A549 (cell line): ENCODE data around the gene MBP. TPM values are rescaled to one million over a fixed set of nuclear protein-coding genes. Genes with fewer than 3 reads are reported as not detected.

ENCODE experiments used
- ATAC-seq, 2 experiments: fragments of 200-7000 bp in 1 of 2; fragments of >200 bp in 1 of 2; cut with Nextera tagmentation in 1 of 2; cut with Tn5 transposase in 1 of 2; 3 replicates each; pipeline versions ENCODE4 v1.8.0 to v1.9.1; 2018 to 2020; ENCODE audit warnings: mild to moderate bottlenecking in 1 of 2, moderate library complexity in 1 of 2
- CTCF ChIA-PET: fragments of 300-600 bp; sonication (Branson Sonifier 250); formaldehyde crosslinking; extraction: SDS; loops from one replicate; lab custom pipeline; 2021; ENCODE audit warnings: antibody characterized with exemption, inconsistent platforms; lab: Yijun Ruan, JAX
- POLR2A ChIA-PET: fragments of 350-600 bp; formaldehyde crosslinking; extraction: SDS; loops from one replicate; lab custom pipeline; 2021; ENCODE audit warnings: antibody characterized with exemption, inconsistent platforms; lab: Yijun Ruan, JAX
- DNase-seq, 2 experiments: peaks; one replicate each; pipeline versions ENCODE4 v3.0.0 to v3.0.0-alpha.2; 2011 to 2016; ENCODE audit warnings: low read depth in 1 of 2, low spot score in 1 of 2
- FAIRE-seq: peaks from 2 replicates; lab custom pipeline; 2011; peaks lifted over from hg19 to GRCh38; lab: Jason Lieb, UNC
- H3K27ac ChIP-seq, 2 experiments: fragments of >200 bp; sonication (Bioruptor Twin); formaldehyde crosslinking; 3 replicates each; pipeline ENCODE4 v1.5.1; 2016 to 2017
- H3K4me1 ChIP-seq: fragments of >200 bp; sonication (Bioruptor Twin); formaldehyde crosslinking; 3 replicates; pipeline ENCODE4 v1.6.1; 2016
- H3K4me2 ChIP-seq: fragments of >200 bp; sonication (Bioruptor Twin); formaldehyde crosslinking; 3 replicates; pipeline ENCODE4 v1.6.1; 2016
- H3K4me3 ChIP-seq: fragments of >200 bp; sonication (Bioruptor Twin); formaldehyde crosslinking; 3 replicates; pipeline ENCODE4 v1.5.1; 2016
- H3K9me3 ChIP-seq: fragments of >200 bp; sonication (Bioruptor Twin); formaldehyde crosslinking; 3 replicates; pipeline ENCODE4 v1.6.1; 2016
- ATOH8 ChIP-seq: fragments of 250-450 bp; sonication (Bioruptor Pico); IDR thresholded peaks from 2 replicates; pipeline ENCODE4 v1.5.0; 2020; ENCODE audit warnings: low read depth, mild to moderate bottlenecking, moderate library complexity
- CBX8 ChIP-seq: fragments of 200-600 bp; sonication (generic); IDR thresholded peaks from 2 replicates; pipeline ENCODE4 v1.6.1; 2016
- CEBPB ChIP-seq, 2 experiments: fragments of >200 bp in 1 of 2; sonication (Bioruptor Twin) in 1 of 2; formaldehyde crosslinking in 1 of 2; IDR thresholded peaks; 2 replicates each; pipeline ENCODE4 v1.6.1; 2012 to 2016
- CHD2 ChIP-seq: fragments of 150-350 bp; IDR thresholded peaks from 2 replicates; pipeline ENCODE4 v1.6.1; 2014; ENCODE audit warnings: low read length; ENCODE audit not compliant: partially characterized antibody
- CHD4 ChIP-seq: fragments of 200-600 bp; sonication (generic); IDR thresholded peaks from 2 replicates; pipeline ENCODE4 v1.6.1; 2016; ENCODE audit warnings: antibody characterized with exemption, mild to moderate bottlenecking, borderline replicate concordance
- E2F6 ChIP-seq: IDR thresholded peaks from 2 replicates; pipeline ENCODE4 v1.6.1; 2012; ENCODE audit warnings: low read depth, borderline replicate concordance
- EHF ChIP-seq: fragments of 250-450 bp; sonication (Bioruptor Pico); IDR thresholded peaks from 2 replicates; pipeline ENCODE4 v1.5.0; 2020; ENCODE audit warnings: mild to moderate bottlenecking
- EHMT2 ChIP-seq: fragments of 200-600 bp; sonication (generic); IDR thresholded peaks from 2 replicates; pipeline ENCODE4 v1.6.1; 2016; ENCODE audit warnings: antibody characterized with exemption, low read depth, mild to moderate bottlenecking, moderate library complexity
- FOSL2 ChIP-seq, 2 experiments: fragments of 450-650 bp in 1 of 2; fragments of >200 bp in 1 of 2; sonication (Bioruptor Twin) in 1 of 2; formaldehyde crosslinking; IDR thresholded peaks; 2 replicates each; pipeline versions ENCODE4 v1.5.0 to v1.6.1; 2016 to 2020; ENCODE audit warnings: mild to moderate bottlenecking in 1 of 2, moderate library complexity in 1 of 2
- GATA3 ChIP-seq: IDR thresholded peaks from 2 replicates; pipeline ENCODE4 v1.6.1; 2012; ENCODE audit warnings: borderline replicate concordance
- HEYL ChIP-seq: fragments of 250-450 bp; sonication (Bioruptor Pico); IDR thresholded peaks from 2 replicates; pipeline ENCODE4 v1.8.0; 2021; ENCODE audit warnings: mild to moderate bottlenecking, moderate library complexity
- HOXA7 ChIP-seq: fragments of 250-450 bp; sonication (Bioruptor Pico); IDR thresholded peaks from 2 replicates; pipeline ENCODE4 v1.5.0; 2020; ENCODE audit warnings: mild to moderate bottlenecking, moderate library complexity
- HOXB13 ChIP-seq: fragments of 250-450 bp; sonication (Bioruptor Pico); IDR thresholded peaks from 2 replicates; pipeline ENCODE4 v1.5.0; 2020; ENCODE audit warnings: low read depth, mild to moderate bottlenecking, moderate library complexity
- HOXB5 ChIP-seq: fragments of 250-450 bp; sonication (Bioruptor Pico); IDR thresholded peaks from 2 replicates; pipeline ENCODE4 v1.5.0; 2020; ENCODE audit warnings: mild to moderate bottlenecking, moderate library complexity
- KDM5A ChIP-seq: fragments of 200-600 bp; sonication (generic); IDR thresholded peaks from 2 replicates; pipeline ENCODE4 v1.6.1; 2016; ENCODE audit warnings: antibody characterized with exemption, mild to moderate bottlenecking
- MYC ChIP-seq: IDR thresholded peaks from 2 replicates; pipeline ENCODE4 v1.6.1; 2012; ENCODE audit warnings: mild to moderate bottlenecking, inconsistent platforms, low read length, improper control_type of control experiment, borderline replicate concordance
- NFE2L2 ChIP-seq: fragments of 150-350 bp; conservative IDR thresholded peaks from 2 replicates; pipeline ENCODE4 v1.6.1; 2014; ENCODE audit warnings: low read length
- POLR2A ChIP-seq: IDR thresholded peaks from 2 replicates; pipeline ENCODE4 v1.6.1; 2012; ENCODE audit warnings: mild to moderate bottlenecking, low read length
- POLR2AphosphoS2 ChIP-seq: conservative IDR thresholded peaks from 2 replicates; pipeline ENCODE4 v1.6.1; 2012; ENCODE audit warnings: low read length, improper control_type of control experiment, inconsistent platforms
- RAD21 ChIP-seq, 2 experiments: fragments of >200 bp in 1 of 2; sonication (Bioruptor Twin) in 1 of 2; formaldehyde crosslinking in 1 of 2; IDR thresholded peaks in 1 of 2; conservative IDR thresholded peaks in 1 of 2; 2 replicates in 1 of 2; 3 replicates in 1 of 2; pipeline ENCODE4 v1.6.1; 2012 to 2018; ENCODE audit warnings: inconsistent platforms in 1 of 2
- RCOR1 ChIP-seq: fragments of 150-350 bp; IDR thresholded peaks from 2 replicates; pipeline ENCODE4 v1.6.1; 2014; ENCODE audit warnings: antibody characterized with exemption, low read length, low read depth
- RFX5 ChIP-seq: fragments of 450-650 bp; IDR thresholded peaks from 2 replicates; pipeline ENCODE4 v1.7.1; 2014; ENCODE audit warnings: antibody characterized with exemption, mild to moderate bottlenecking, moderate library complexity
- RNF2 ChIP-seq: fragments of 200-600 bp; sonication (generic); IDR thresholded peaks from 2 replicates; pipeline ENCODE4 v1.6.1; 2016; ENCODE audit warnings: low read depth, mild to moderate bottlenecking, antibody characterized with exemption, moderate library complexity, borderline replicate concordance
- SREBF2 ChIP-seq: fragments of 450-650 bp; IDR thresholded peaks from 2 replicates; pipeline ENCODE4 v1.6.1; 2014; ENCODE audit warnings: mild to moderate bottlenecking, moderate library complexity
- TP53 ChIP-seq: fragments of 250-450 bp; sonication (Bioruptor Pico); IDR thresholded peaks from 2 replicates; pipeline ENCODE4 v1.5.0; 2021; ENCODE audit warnings: mild to moderate bottlenecking, moderate library complexity
- USF2 ChIP-seq: fragments of 450-650 bp; IDR thresholded peaks from 2 replicates; pipeline ENCODE4 v1.6.1; 2014; ENCODE audit warnings: antibody characterized with exemption
- ZC3H11A ChIP-seq: fragments of 450-650 bp; IDR thresholded peaks from 2 replicates; pipeline ENCODE4 v1.6.1; 2014; ENCODE audit warnings: antibody characterized with exemption, mild to moderate bottlenecking
- ZFP36 ChIP-seq: fragments of 450-650 bp; IDR thresholded peaks from 2 replicates; pipeline ENCODE4 v1.6.1; 2014; ENCODE audit warnings: borderline replicate concordance; ENCODE audit not compliant: partially characterized antibody
- ZSCAN20 ChIP-seq: fragments of 250-450 bp; sonication (Bioruptor Pico); IDR thresholded peaks from 2 replicates; pipeline ENCODE4 v1.8.0; 2022; ENCODE audit warnings: mild to moderate bottlenecking, moderate library complexity
- WGBS: methylation state at CpG from one replicate; pipeline ENCODE4 v1.1.6; 2017; ENCODE audit errors: missing lambda C conversion rate; 5-methylcytosine and 5-hydroxymethylcytosine counted together
- polyA plus RNA-seq, 4 experiments: library from polyadenylated mRNA; depleted of rRNA in 3 of 4; stranded (reverse); fragments of >200 nt; fragmentation: RNase III in 1 of 4; extraction: RNeasy Plus Mini Kit Qiagen cat#74134 plus additional on column Dnase treatment in 1 of 4; gene quantifications; 2 replicates in 3 of 4; 3 replicates in 1 of 4; pipeline ENCODE4 v1.2.3, GENCODE V29; 2011 to 2017

MBP gene
- polyA plus RNA-seq, 2 of the 4 experiments (the other 2 are of a cell fraction): 8.6 to 33.1 TPM

- Histone ChIP-seq H3K27ac (no peak overlapping the region), H3K4me1 (no peaks in the 10 kb centered on the region), H3K4me3 (no peak overlapping the region), H3K9me3 (no peaks in the 10 kb centered on the region), H3K4me2 (no peak overlapping the region)
- DNase-seq (no peak), ATAC-seq (no peak), FAIRE-seq (no peak)
- POLR2A ChIA-PET: no interaction called here
- WGBS: 78% methylated on average over 13 of the region's 13 CpGs
- no peak for TF ChIP-seq RNF2
- no peak for TF ChIP-seq ZC3H11A
- no peak for TF ChIP-seq EHMT2
- no peak for TF ChIP-seq EHF (CRISPR knock-in tag)
- no peak for TF ChIP-seq TP53 (CRISPR knock-in tag)
- no peak for TF ChIP-seq HEYL
- TF ChIP-seq GATA3: no peak
- TF ChIP-seq POLR2A: no peak
- TF ChIP-seq RCOR1: no peak
- TF ChIP-seq RAD21 (conservative IDR thresholded peaks at IDR 0.05 in 1 of 2, IDR thresholded peaks at IDR 0.05 in 1 of 2): no peak
- TF ChIP-seq CEBPB (IDR thresholded peaks at IDR 0.05): no peak
- TF ChIP-seq E2F6: no peak
- no peak for TF ChIP-seq HOXB13 (CRISPR knock-in tag)
- CTCF ChIA-PET: interaction anchor here (1.3 to 2.6 kb wide), 2 partner anchors 21 to 26 kb away, joined by 4 to 12 read pairs; no protein-coding TSS in a partner anchor
These were observed 151.1 kb downstream of the MBP start for GRCh38 chr18:76981396-76981968.

GRCh38 chr18:76980663-76981395 lies 151.8 kb downstream of the MBP start:
- no peaks in the 10 kb centered on the region for H3K4me1 ChIP-seq
- no peak overlapping the region for H3K27ac ChIP-seq
- FAIRE-seq (no peak), DNase-seq (no peak)
- 75% methylated on average over 23 of the region's 23 CpGs for WGBS
- ChIA-PET POLR2A (no interaction called here), CTCF (interaction anchor here (0.6 to 0.7 kb wide), 2 partner anchors 178 to 427 kb away, joined by 3 read pairs; no protein-coding TSS in a partner anchor)
- no peaks in the 10 kb centered on the region for H3K9me3 ChIP-seq
- no peak overlapping the region for H3K4me2 ChIP-seq
- no peak for TF ChIP-seq ZFP36
- no peak for TF ChIP-seq HOXB5 (CRISPR knock-in tag)
- no peak for TF ChIP-seq MYC
- no peak for TF ChIP-seq CHD2
- no peak for TF ChIP-seq USF2
- no peak for TF ChIP-seq ZSCAN20 (CRISPR knock-in tag)
- no peak for TF ChIP-seq RAD21 (conservative IDR thresholded peaks at IDR 0.05 in 1 of 2, IDR thresholded peaks at IDR 0.05 in 1 of 2)
- TF ChIP-seq POLR2AphosphoS2: no peak
- TF ChIP-seq RFX5: no peak
- TF ChIP-seq NFE2L2: no peak
- TF ChIP-seq CBX8: no peak
- TF ChIP-seq HOXA7 (CRISPR knock-in tag): no peak
- no peak for TF ChIP-seq SREBF2
- TF ChIP-seq GATA3: no peak
- TF ChIP-seq CHD4: no peak
- TF ChIP-seq EHF (CRISPR knock-in tag): no peak
- TF ChIP-seq KDM5A: no peak
- no peak for TF ChIP-seq ATOH8 (CRISPR knock-in tag)
- no peak for TF ChIP-seq FOSL2 (IDR thresholded peaks at IDR 0.05)
- no peak for TF ChIP-seq FOSL2 (CRISPR knock-in tag; IDR thresholded peaks at IDR 0.05)
- TF ChIP-seq, all 56 proteins: peak for 0
- ATAC-seq: no peak
- H3K4me3 ChIP-seq: no peak overlapping the region
